T-helper 17 cell (primary cell): ENCODE measurements around the gene CDH26. TPM values are rescaled to one million over a fixed set of nuclear protein-coding genes. Genes with fewer than 3 reads are reported as not detected.

Source experiments
- ATAC-seq: fragments of 150-1000 bp; cut with Tn5 transposase; 2 replicates; pipeline ENCODE4 v1.10.0; 2021; ENCODE audit warnings: mild to moderate bottlenecking, moderate library complexity
- DNase-seq, 3 donors: peaks; one replicate each; pipeline versions ENCODE4 v3.0.0 to v3.0.0-alpha.2; 2020 to 2021
- H3K9me3 ChIP-seq: one replicate; pipeline ENCODE4 v1.7.0; 2013; ENCODE audit warnings: low read length, mild to moderate bottlenecking; ENCODE audit not compliant: control insufficient read depth, poor library complexity, severe bottlenecking
- H3K27ac Mint-ChIP-seq: one replicate; pipeline ENCODE4 v1.8.0; 2022; ENCODE audit warnings: mild to moderate bottlenecking, moderate library complexity, mixed read lengths
- H3K27me3 Mint-ChIP-seq: one replicate; pipeline ENCODE4 v1.8.0; 2022; ENCODE audit warnings: mixed read lengths
- H3K36me3 Mint-ChIP-seq: one replicate; pipeline ENCODE4 v1.8.0; 2022; ENCODE audit warnings: low read depth, mixed read lengths
- H3K4me1 Mint-ChIP-seq: one replicate; pipeline ENCODE4 v1.8.0; 2022; ENCODE audit warnings: mild to moderate bottlenecking, mixed read lengths
- H3K4me3 Mint-ChIP-seq: one replicate; pipeline ENCODE4 v1.8.0; 2022; ENCODE audit warnings: mild to moderate bottlenecking, moderate library complexity, mixed read lengths
- total RNA-seq, 4 donors: library from RNA in 2 of 4; stranded (reverse) in 2 of 4; gene quantifications; one replicate each; pipeline ENCODE4 v1.2.3 and lab custom pipeline; 2022 to 2026

The CDH26 gene
- total RNA-seq, 2 donors from 2014 or later, result 0.37 to 1.9 TPM

DNA sequence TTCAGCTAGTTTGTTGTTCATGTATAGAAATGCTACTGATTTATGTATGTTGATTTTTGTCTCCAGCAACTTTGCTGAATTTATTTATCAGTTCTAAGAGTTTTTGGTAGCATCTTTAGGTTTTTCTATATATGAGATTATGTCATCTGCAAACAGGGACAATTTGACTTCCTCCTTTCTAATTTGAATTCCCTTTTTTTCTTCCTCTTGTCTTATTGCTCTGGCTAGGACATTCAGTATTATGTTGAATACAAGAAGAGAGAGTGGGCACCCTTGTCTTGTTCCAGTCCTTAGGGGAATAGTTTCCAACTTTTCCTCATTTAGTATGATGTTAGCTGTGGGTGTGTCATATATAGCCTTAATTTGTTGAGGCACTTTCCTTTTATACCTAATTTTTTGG lies 58.2 kb downstream of the CDH26 start:
- DNase-seq (no peak), ATAC-seq (no peak)
- Mint-ChIP-seq H3K4me3 (no peak overlapping the region), H3K27me3 (no peaks in the 10 kb centered on the region), H3K4me1 (peaks cover 6% of the 10 kb centered on the region), H3K27ac (no peak overlapping the region), H3K36me3 (peaks cover 3% of the 10 kb centered on the region)
- H3K9me3 ChIP-seq, result peaks cover 5% of the 10 kb centered on the region

- H3K27me3 Mint-ChIP-seq, result no peaks in the 10 kb centered on the region
- H3K4me3 Mint-ChIP-seq, result no peak overlapping the region
- no peaks in the 10 kb centered on the region for H3K4me1 Mint-ChIP-seq
- H3K36me3 Mint-ChIP-seq, result peaks cover 3% of the 10 kb centered on the region
- peaks cover 5% of the 10 kb centered on the region for H3K9me3 ChIP-seq
- no peak for DNase-seq
- H3K27ac Mint-ChIP-seq, result no peak overlapping the region
- ATAC-seq, result no peak
These were observed 62.0 kb downstream of the CDH26 start for GRCh38 chr20:60020251-60020650.

GRCh38 chr20:60021104-60021503 lies 62.9 kb downstream of the CDH26 start:
- Mint-ChIP-seq H3K36me3 (peaks cover 4% of the 10 kb centered on the region), H3K27ac (no peak overlapping the region), H3K27me3 (no peaks in the 10 kb centered on the region), H3K4me1 (no peaks in the 10 kb centered on the region), H3K4me3 (no peak overlapping the region)
- ATAC-seq, result no peak
- DNase-seq, result no peak
- H3K9me3 ChIP-seq, result peaks cover 5% of the 10 kb centered on the region

GRCh38 chr20:60022849-60023248 lies 64.6 kb downstream of the CDH26 start:
- H3K4me1 Mint-ChIP-seq, result no peaks in the 10 kb centered on the region
- H3K27me3 Mint-ChIP-seq, result no peaks in the 10 kb centered on the region
- H3K27ac Mint-ChIP-seq, result no peak overlapping the region
- no peak for ATAC-seq
- H3K9me3 ChIP-seq, result peaks cover 4% of the 10 kb centered on the region
- H3K36me3 Mint-ChIP-seq, result peaks cover 2% of the 10 kb centered on the region
- no peak overlapping the region for H3K4me3 Mint-ChIP-seq
- DNase-seq, result no peak

DNA sequence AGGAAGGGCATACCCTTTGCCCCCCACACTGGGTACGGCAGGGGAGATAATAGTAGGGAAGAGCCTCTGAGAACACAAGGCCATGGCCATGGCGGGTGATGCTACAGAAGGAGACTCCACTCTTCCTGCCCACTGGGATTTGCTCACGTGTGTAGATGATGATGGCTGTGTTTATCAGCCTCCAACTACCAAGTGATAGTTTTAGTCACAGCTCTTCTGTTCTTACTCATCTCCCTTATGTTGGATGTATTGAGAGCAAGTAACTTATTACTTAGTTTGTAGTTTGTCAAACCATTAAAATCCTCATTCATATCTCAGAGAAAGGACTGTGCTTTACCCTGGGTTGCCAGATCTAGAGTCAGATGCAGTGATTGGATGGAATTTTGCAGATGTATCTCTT lies 66.0 kb downstream of the CDH26 start:
- Mint-ChIP-seq H3K4me3 (no peak overlapping the region), H3K36me3 (peaks cover 2% of the 10 kb centered on the region), H3K4me1 (no peaks in the 10 kb centered on the region), H3K27me3 (no peaks in the 10 kb centered on the region), H3K27ac (no peak overlapping the region)
- no peaks in the 10 kb centered on the region for H3K9me3 ChIP-seq
- DNase-seq, result no peak
- ATAC-seq, result no peak

DNA sequence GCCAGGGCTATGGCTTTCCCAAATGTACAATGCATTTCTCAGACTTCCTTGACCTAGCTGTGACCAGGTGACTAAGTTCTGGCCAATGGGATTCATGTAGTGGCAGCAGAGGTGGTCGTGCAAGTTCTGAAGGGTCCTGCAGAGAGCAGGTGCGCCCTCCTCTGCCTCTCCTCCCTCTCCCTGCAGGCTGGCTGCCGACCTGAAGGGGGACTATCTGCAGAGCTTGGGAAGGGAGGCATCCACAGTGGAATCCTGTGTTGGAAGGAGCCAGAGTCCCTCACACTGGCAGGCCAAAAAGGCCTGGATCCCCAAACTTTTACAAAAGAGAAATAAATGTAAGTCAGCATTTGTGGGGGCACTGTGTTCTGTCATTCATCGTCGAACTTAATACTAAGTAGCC lies 66.6 kb downstream of the CDH26 start:
- H3K9me3 ChIP-seq, result no peaks in the 10 kb centered on the region
- Mint-ChIP-seq H3K36me3 (peaks cover 2% of the 10 kb centered on the region), H3K4me3 (no peak overlapping the region), H3K27ac (no peak overlapping the region), H3K4me1 (no peaks in the 10 kb centered on the region), H3K27me3 (no peaks in the 10 kb centered on the region)
- ATAC-seq, result no peak
- no peak for DNase-seq

DNA sequence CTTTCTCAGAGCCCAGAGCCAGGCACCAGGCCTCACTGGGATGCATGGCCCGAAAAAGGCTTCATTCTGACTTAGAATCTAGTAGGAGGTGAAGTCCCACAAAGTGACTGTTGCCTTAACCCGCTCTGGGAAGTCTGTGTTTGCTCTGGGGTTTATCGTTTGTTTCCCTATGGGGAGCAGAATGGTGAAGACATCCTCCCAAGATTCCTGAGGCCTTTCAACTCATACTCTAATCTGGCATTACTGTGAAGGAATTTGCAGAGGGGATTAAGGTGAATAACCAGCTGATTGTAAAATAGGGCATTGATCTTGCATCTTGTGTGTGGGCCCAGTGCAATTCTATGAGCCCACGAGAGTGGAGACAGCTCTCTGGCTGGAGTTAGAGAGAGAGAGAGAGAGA lies 67.8 kb downstream of the CDH26 start:
- DNase-seq, result no peak
- peaks cover 2% of the 10 kb centered on the region for H3K36me3 Mint-ChIP-seq
- no peak overlapping the region for H3K4me3 Mint-ChIP-seq
- no peaks in the 10 kb centered on the region for H3K27me3 Mint-ChIP-seq
- H3K9me3 ChIP-seq, result no peaks in the 10 kb centered on the region
- ATAC-seq, result no peak
- H3K27ac Mint-ChIP-seq, result no peak overlapping the region
- no peaks in the 10 kb centered on the region for H3K4me1 Mint-ChIP-seq

DNA sequence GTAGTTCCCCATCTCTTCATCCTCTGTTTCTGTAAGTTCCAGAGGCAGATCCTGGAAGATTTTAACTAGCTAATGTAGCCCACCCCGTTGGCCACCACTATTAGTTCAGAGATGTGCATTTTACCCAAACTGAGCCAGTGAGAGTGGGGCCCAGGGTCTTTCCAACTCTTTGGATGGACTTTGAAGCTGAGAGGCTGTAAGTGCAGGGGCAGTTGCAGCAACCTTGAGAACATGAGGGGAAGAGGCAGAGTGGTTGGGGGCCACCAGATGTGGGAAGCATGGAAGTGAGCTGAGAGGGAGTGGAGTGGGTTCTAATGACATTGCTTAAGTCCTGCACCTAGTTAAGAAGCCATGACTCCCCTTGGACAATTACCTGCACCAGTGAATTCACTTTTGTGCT lies 72.2 kb downstream of the CDH26 start:
- peaks cover 2% of the 10 kb centered on the region for H3K36me3 Mint-ChIP-seq
- no peak overlapping the region for H3K4me3 Mint-ChIP-seq
- H3K4me1 Mint-ChIP-seq, result no peaks in the 10 kb centered on the region
- no peak overlapping the region for H3K27ac Mint-ChIP-seq
- H3K9me3 ChIP-seq, result no peaks in the 10 kb centered on the region
- DNase-seq, result no peak
- ATAC-seq, result no peak
- no peaks in the 10 kb centered on the region for H3K27me3 Mint-ChIP-seq

GRCh38 chr20:60031107-60031506 lies 72.9 kb downstream of the CDH26 start:
- no peak overlapping the region for H3K27ac Mint-ChIP-seq
- H3K36me3 Mint-ChIP-seq, result peaks cover 1% of the 10 kb centered on the region
- no peaks in the 10 kb centered on the region for H3K4me1 Mint-ChIP-seq
- no peaks in the 10 kb centered on the region for H3K27me3 Mint-ChIP-seq
- ATAC-seq, result no peak
- DNase-seq, result no peak
- H3K4me3 Mint-ChIP-seq, result no peak overlapping the region
- no peaks in the 10 kb centered on the region for H3K9me3 ChIP-seq

DNA sequence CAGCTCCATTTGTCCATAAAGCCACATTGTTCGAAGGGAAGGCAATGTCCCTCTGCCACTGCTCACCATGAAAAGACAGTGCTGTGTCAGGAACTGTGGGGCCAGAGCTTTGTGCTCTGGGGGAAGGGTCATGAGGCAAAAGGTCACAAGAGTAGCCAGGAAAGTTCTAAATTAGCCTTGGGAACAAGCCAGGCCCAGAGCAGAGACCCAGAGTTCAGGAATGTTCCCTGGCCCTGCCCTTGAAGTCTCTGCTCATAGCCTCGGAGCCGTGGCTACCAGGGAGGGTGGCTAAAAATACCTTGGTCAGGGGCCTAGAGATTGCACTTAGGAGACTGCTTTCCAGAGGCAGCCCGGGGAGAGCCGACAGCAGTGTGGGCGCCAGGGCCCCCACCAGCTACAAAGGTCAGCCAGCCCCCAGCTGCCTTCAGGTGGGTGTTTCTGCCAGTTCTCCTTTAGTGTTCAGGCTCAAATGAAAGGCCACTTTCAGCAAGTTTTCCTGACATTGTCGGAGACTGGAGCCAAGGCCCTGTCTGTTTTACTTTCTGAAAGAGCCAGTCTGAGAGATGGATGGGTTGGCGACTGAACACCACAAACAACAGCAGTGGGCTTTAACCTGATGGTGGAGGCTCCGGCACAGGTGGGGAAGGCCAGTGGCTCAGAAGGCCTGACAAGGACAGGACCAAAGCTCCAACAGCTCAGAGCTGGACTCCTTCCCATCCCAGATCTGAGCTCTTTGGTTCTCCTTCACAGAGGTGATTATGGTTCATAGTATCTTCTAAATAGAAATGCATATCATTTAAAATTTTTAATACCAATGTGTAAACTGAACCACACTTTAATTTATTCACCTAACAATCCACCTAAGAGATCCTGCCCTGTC lies 76.2 kb downstream of the CDH26 start:
- ATAC-seq, result no peak
- peaks cover 4% of the 10 kb centered on the region for H3K27me3 Mint-ChIP-seq
- H3K9me3 ChIP-seq, result no peaks in the 10 kb centered on the region

GRCh38 chr20:60035486-60035885 lies 77.3 kb downstream of the CDH26 start:
- Mint-ChIP-seq H3K4me1 (no peaks in the 10 kb centered on the region), H3K27ac (no peak overlapping the region), H3K4me3 (no peak overlapping the region), H3K36me3 (no peaks in the 10 kb centered on the region), H3K27me3 (peaks cover 4% of the 10 kb centered on the region)
- DNase-seq (no peak), ATAC-seq (no peak)
- no peaks in the 10 kb centered on the region for H3K9me3 ChIP-seq

More for the DNA sequence above, 76.2 kb downstream of the CDH26 start:
- DNase-seq, result no peak
- no peaks in the 10 kb centered on the region for H3K36me3 Mint-ChIP-seq
- no peak overlapping the region for H3K4me3 Mint-ChIP-seq
- H3K27ac Mint-ChIP-seq, result no peak overlapping the region
- H3K4me1 Mint-ChIP-seq, result no peaks in the 10 kb centered on the region

DNA sequence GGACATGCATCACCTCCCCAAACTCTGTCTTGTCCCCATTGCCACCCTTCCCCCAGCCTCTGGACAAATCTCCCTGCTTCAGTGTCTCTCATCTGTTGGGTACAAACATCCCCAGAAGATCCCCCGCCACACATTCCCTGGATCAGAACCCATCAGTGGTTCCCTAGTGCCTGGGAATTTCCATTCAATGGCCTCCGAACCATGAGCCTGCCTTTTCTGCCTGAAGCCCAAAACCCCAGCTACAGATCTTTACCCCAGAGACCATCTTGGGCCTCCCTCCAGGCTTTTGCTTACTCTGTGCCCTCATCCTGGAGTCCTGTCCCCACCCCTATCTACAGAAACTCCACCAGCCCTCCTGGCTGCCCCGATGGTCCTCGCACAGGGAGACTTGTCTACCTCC lies 78.1 kb downstream of the CDH26 start:
- no peak overlapping the region for H3K27ac Mint-ChIP-seq
- peaks cover 4% of the 10 kb centered on the region for H3K27me3 Mint-ChIP-seq
- DNase-seq (no peak), ATAC-seq (no peak)
- no peak overlapping the region for H3K4me3 Mint-ChIP-seq
- H3K4me1 Mint-ChIP-seq, result no peaks in the 10 kb centered on the region
- no peaks in the 10 kb centered on the region for H3K36me3 Mint-ChIP-seq
- no peaks in the 10 kb centered on the region for H3K9me3 ChIP-seq

- no peak for ATAC-seq
- DNase-seq, result no peak
- Mint-ChIP-seq H3K4me3 (no peak overlapping the region), H3K27me3 (peaks cover 4% of the 10 kb centered on the region), H3K27ac (no peak overlapping the region), H3K4me1 (no peaks in the 10 kb centered on the region), H3K36me3 (no peaks in the 10 kb centered on the region)
- no peaks in the 10 kb centered on the region for H3K9me3 ChIP-seq
These were observed 78.7 kb downstream of the CDH26 start for GRCh38 chr20:60036746-60037499.
